Measurements from ENCODE around the gene ZC2HC1B. TPM values are rescaled to one million over a fixed set of nuclear protein-coding genes. Genes with fewer than 3 reads are reported as not detected.

The ZC2HC1B gene
- total and polyA plus RNA-seq, 2 donors (not counting 1 experiment from before 2014, with no cell fraction given), result not detected

DNA sequence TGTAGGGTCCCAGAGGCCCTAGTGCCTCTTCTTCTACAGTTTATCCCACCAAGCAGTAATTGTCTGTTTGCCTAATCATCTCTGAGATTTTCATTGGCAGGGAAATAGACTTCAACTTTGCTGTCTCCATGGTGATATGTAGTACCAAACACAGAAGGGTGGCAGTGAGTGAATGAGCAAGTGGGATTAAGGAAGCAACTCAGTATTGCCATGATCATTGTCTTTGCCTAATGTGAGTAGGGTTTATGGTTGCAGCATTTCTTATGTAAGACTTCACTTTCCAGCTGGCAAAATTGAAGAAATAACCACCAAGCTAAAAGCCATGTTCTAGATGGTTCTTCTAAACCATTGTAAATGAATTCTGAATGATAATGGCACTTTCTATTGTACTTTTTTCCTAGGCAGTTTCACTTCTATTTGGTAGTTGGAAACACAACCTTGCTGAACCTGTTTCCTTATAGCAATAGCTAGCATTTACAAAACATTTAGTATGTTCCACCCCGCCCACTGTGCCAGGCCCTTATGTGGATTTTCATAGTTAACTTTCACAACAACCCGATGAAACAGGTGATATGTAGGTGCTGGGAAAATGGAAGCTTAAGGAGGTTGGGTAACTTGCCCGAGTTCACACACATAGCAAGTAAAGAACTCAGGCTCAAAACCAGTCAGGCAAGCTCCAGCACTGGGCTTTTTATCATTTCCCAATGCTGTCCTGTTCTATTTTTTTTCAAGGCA, 32.0 kb downstream of the ZC2HC1B start:
- no peak for DNase-seq (ENCODE audit: low read depth in 2 of 2)

DNA sequence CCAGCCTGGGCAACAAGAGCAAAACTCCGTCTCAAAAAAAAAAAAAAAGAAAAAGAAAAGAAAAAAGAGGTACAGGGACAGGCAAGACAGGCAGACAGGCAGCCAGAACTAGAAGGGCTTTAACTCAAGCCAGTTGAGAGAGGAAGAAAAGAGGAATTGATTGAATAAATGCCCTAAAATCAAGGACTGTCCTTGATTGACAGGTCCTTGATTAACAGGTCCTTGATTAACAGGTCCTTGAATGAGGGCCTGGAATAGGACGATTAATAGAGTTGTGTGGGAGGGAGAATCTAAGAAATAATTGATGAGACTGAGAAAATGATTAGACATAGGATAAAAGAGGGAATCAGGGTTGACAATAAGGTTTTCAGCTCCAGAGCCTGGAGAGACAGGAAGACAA, 36.1 kb downstream of the ZC2HC1B start:
- H3K36me3 ChIP-seq (ENCODE audit: control insufficient read depth, insufficient read depth, low read length), result no peaks in the 10 kb centered on the region
- H3K4me1 ChIP-seq (ENCODE audit: control insufficient read depth, extremely low read depth, insufficient read depth, low read length), result no peaks in the 10 kb centered on the region
- H3K9ac ChIP-seq (ENCODE audit: insufficient read depth, low read length), result no peak overlapping the region
- no peaks in the 10 kb centered on the region for H4K20me1 ChIP-seq (ENCODE audit: control insufficient read depth, extremely low read depth, insufficient read depth, low read length)
- TF ChIP-seq EZH2 (IDR thresholded peaks at IDR 0.05; ENCODE audit: low read length, missing control alignments), result no peak
- TF ChIP-seq, protein P1, sequence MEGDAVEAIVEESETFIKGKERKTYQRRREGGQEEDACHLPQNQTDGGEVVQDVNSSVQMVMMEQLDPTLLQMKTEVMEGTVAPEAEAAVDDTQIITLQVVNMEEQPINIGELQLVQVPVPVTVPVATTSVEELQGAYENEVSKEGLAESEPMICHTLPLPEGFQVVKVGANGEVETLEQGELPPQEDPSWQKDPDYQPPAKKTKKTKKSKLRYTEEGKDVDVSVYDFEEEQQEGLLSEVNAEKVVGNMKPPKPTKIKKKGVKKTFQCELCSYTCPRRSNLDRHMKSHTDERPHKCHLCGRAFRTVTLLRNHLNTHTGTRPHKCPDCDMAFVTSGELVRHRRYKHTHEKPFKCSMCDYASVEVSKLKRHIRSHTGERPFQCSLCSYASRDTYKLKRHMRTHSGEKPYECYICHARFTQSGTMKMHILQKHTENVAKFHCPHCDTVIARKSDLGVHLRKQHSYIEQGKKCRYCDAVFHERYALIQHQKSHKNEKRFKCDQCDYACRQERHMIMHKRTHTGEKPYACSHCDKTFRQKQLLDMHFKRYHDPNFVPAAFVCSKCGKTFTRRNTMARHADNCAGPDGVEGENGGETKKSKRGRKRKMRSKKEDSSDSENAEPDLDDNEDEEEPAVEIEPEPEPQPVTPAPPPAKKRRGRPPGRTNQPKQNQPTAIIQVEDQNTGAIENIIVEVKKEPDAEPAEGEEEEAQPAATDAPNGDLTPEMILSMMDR (conservative IDR thresholded peaks at IDR 0.05 in 1 of 2, IDR thresholded peaks at IDR 0.05 in 1 of 2; ENCODE audit: low read depth in 1 of 2, low read length in 2 of 2), result no peak
- DNase-seq (ENCODE audit: low read depth in 2 of 2), result no peak
- no peaks in the 10 kb centered on the region for H3K79me2 ChIP-seq (ENCODE audit: control insufficient read depth, insufficient read depth, low read length)
- H3K27me3 ChIP-seq (ENCODE audit: control insufficient read depth, insufficient read depth, low read length), result no peaks in the 10 kb centered on the region
- no peak overlapping the region for H2AFZ ChIP-seq (ENCODE audit: low read length)
- H3K27ac ChIP-seq (ENCODE audit: insufficient read depth, low read length), result no peak overlapping the region
- no peak overlapping the region for H3K4me3 ChIP-seq (replicated peaks in 1 of 4; ENCODE audit: control extremely low read depth in 1 of 4, insufficient read depth in 1 of 4, low read depth in 3 of 4, low read length in 4 of 4)
- H3K4me2 ChIP-seq (ENCODE audit: extremely low read depth, insufficient read depth, low read length), result no peak overlapping the region
- H3K9me3 ChIP-seq (ENCODE audit: control insufficient read depth, insufficient read depth, low read depth, low read length), result no peaks in the 10 kb centered on the region

More for the DNA sequence above, 32.0 kb downstream of the ZC2HC1B start:
- Histone ChIP-seq H3K4me2 (ENCODE audit: extremely low read depth, insufficient read depth, low read length) (no peak overlapping the region), H2AFZ (ENCODE audit: low read length) (no peak overlapping the region), H3K36me3 (ENCODE audit: control insufficient read depth, insufficient read depth, low read length) (no peaks in the 10 kb centered on the region), H4K20me1 (ENCODE audit: control insufficient read depth, extremely low read depth, insufficient read depth, low read length) (no peaks in the 10 kb centered on the region), H3K27ac (ENCODE audit: insufficient read depth, low read length) (no peak overlapping the region), H3K9ac (ENCODE audit: insufficient read depth, low read length) (no peak overlapping the region), H3K9me3 (ENCODE audit: control insufficient read depth, insufficient read depth, low read depth, low read length) (no peaks in the 10 kb centered on the region), H3K4me1 (ENCODE audit: control insufficient read depth, extremely low read depth, insufficient read depth, low read length) (no peaks in the 10 kb centered on the region), H3K4me3 (replicated peaks in 1 of 4; ENCODE audit: control extremely low read depth in 1 of 4, insufficient read depth in 1 of 4, low read depth in 3 of 4, low read length in 4 of 4) (no peak overlapping the region), H3K79me2 (ENCODE audit: control insufficient read depth, insufficient read depth, low read length) (no peaks in the 10 kb centered on the region), H3K27me3 (ENCODE audit: control insufficient read depth, insufficient read depth, low read length) (no peaks in the 10 kb centered on the region)
- no peak for TF ChIP-seq EZH2 (IDR thresholded peaks at IDR 0.05; ENCODE audit: low read length, missing control alignments)
- TF ChIP-seq, protein P1 (conservative IDR thresholded peaks at IDR 0.05 in 1 of 2, IDR thresholded peaks at IDR 0.05 in 1 of 2; ENCODE audit: low read depth in 1 of 2, low read length in 2 of 2), result no peak

DNA sequence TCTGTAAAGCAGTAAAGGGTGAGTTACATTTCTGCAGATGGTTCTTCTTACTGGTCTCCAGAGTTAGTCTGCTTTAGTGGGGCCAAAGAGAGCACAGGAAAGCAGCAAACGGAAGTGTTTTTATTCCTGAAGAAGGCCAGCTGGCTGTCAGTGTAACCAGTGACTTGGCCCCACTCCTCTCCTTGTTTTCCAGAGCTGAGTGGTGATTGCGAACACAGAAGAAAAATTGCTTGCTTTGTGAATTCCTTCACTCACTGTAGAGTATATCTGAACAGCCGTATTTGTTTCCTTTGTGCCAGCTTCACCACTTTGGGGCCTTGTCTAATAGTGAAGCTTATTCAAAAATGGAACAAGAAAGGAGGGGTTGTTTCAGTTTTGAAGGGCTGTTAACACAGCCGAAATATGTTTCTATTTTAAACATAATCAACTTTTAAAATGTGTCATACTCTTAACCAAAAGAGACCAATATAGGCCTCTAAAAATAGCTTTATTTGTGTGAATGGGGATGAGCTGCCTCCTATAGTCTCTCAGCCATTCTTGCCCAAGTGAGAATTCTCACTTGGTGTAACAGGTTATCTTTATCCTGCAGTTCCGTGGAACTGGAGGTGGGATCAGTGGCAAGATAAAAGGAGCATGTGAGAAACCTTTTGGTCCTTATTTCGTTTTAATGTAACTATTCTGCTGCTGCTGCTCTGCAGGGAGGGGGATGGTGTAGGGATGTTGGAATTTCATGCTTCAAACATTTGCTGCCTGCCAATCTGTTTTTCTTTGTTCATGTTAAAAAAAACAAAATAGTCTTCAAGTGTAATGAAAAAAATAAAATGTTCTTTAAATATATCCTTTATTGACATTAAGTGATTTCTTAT, 37.8 kb downstream of the ZC2HC1B start:
- H4K20me1 ChIP-seq (ENCODE audit: control insufficient read depth, extremely low read depth, insufficient read depth, low read length), result no peaks in the 10 kb centered on the region
- H3K9me3 ChIP-seq (ENCODE audit: control insufficient read depth, insufficient read depth, low read depth, low read length), result no peaks in the 10 kb centered on the region
- H3K27ac ChIP-seq (ENCODE audit: insufficient read depth, low read length), result no peak overlapping the region
- H2AFZ ChIP-seq (ENCODE audit: low read length), result peak overlapping the region; percentile 35
- no peaks in the 10 kb centered on the region for H3K36me3 ChIP-seq (ENCODE audit: control insufficient read depth, insufficient read depth, low read length)
- H3K79me2 ChIP-seq (ENCODE audit: control insufficient read depth, insufficient read depth, low read length), result no peaks in the 10 kb centered on the region
- DNase-seq (ENCODE audit: low read depth in 2 of 2), result peak; percentile 20 to 82
- no peaks in the 10 kb centered on the region for H3K4me1 ChIP-seq (ENCODE audit: control insufficient read depth, extremely low read depth, insufficient read depth, low read length)
- peak overlapping the region; percentile 7 for H3K4me2 ChIP-seq (ENCODE audit: extremely low read depth, insufficient read depth, low read length)
- TF ChIP-seq, protein P1 (conservative IDR thresholded peaks at IDR 0.05 in 1 of 2, IDR thresholded peaks at IDR 0.05 in 1 of 2; ENCODE audit: low read depth in 1 of 2, low read length in 2 of 2), result no peak
- no peak for TF ChIP-seq EZH2 (IDR thresholded peaks at IDR 0.05; ENCODE audit: low read length, missing control alignments)
- no peak overlapping the region for H3K9ac ChIP-seq (ENCODE audit: insufficient read depth, low read length)
- H3K4me3 ChIP-seq (replicated peaks in 1 of 4; ENCODE audit: control extremely low read depth in 1 of 4, insufficient read depth in 1 of 4, low read depth in 3 of 4, low read length in 4 of 4), result peak overlapping the region in 1 of 4 experiments; percentile 9
- H3K27me3 ChIP-seq (ENCODE audit: control insufficient read depth, insufficient read depth, low read length), result no peaks in the 10 kb centered on the region
